Neural cell (in vitro differentiated cells): ENCODE results near the gene CHTF8.

Source experiments
- CTCF ChIP-seq: fragments of 450-650 bp; IDR thresholded peaks from 2 replicates; pipeline ENCODE4 v1.5.1; 2014; ENCODE audit warnings: antibody characterized with exemption, mild to moderate bottlenecking, moderate library complexity; ENCODE audit not compliant: poor library complexity, severe bottlenecking
- EP300 ChIP-seq: fragments of 450-650 bp; conservative IDR thresholded peaks from 2 replicates; pipeline ENCODE4 v1.6.1; 2014; ENCODE audit warnings: antibody characterized with exemption, mild to moderate bottlenecking, moderate library complexity; ENCODE audit not compliant: poor library complexity, severe bottlenecking
- EZH2 ChIP-seq: fragments of 200-600, 300-800 bp; shearing (Covaris generic), sonication (generic); IDR thresholded peaks from 2 replicates; pipeline ENCODE4 v1.6.1; 2014; ENCODE audit warnings: antibody characterized with exemption, low read length, borderline replicate concordance, mild to moderate bottlenecking; ENCODE audit not compliant: insufficient read depth, poor library complexity, severe bottlenecking
- MXI1 ChIP-seq: fragments of 450-650 bp; conservative IDR thresholded peaks from 2 replicates; pipeline ENCODE4 v1.6.1; 2014; ENCODE audit warnings: antibody characterized with exemption, mild to moderate bottlenecking; ENCODE audit not compliant: poor library complexity, severe bottlenecking

DNA sequence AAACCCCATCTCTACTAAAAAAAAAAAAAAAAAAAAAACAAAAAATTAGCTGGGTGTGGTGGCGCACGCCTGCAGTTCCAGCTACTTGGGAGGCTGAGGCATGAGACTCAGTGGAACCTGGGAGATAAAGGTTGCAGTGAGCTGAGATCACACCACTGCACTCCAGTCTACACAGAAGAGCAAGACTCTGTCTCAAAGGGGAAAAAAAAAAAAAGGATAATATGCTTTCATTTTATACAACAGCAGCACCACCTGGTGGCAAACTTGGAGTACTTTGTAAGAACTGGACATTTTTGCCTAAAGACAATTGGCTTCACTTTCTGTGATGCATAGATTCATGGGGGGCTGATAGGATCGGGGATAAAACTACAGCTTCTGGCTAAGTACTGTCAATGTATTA, 8.5 kb downstream of the CHTF8 start:
- TF ChIP-seq CTCF = peak; percentile 91
- no peak for TF ChIP-seq EZH2
- TF ChIP-seq EP300 = no peak
- no peak for TF ChIP-seq MXI1
